GM12878 (cell line): ENCODE measurements around the gene AKT1S1. TPM values are rescaled to one million over a fixed set of nuclear protein-coding genes. Genes with fewer than 3 reads are reported as not detected.

Experiments
- BMI1 ChIP-seq: fragments of 450-650 bp; IDR thresholded peaks from 2 replicates; pipeline ENCODE4 v1.6.1; 2016; ENCODE audit warnings: mild to moderate bottlenecking, moderate library complexity, borderline replicate concordance
- EGR1 ChIP-seq, 2 experiments: IDR thresholded peaks; 1 replicate in 1 of 2; 2 replicates in 1 of 2; pipeline ENCODE4 v1.6.1; 2011 to 2012; ENCODE audit warnings: low read depth in 2 of 2, low read length in 2 of 2, borderline replicate concordance in 1 of 2, mild to moderate bottlenecking in 1 of 2, moderate library complexity in 1 of 2
- EZH2 ChIP-seq: IDR thresholded peaks from 2 replicates; pipeline ENCODE4 v1.6.1; 2012; ENCODE audit warnings: low read depth, mild to moderate bottlenecking, control low read depth, inconsistent platforms, low read length, borderline replicate concordance; ENCODE audit not compliant: control insufficient read depth
- FOS ChIP-seq: IDR thresholded peaks from 3 replicates; pipeline ENCODE4 v1.6.1; 2011; ENCODE audit warnings: borderline replicate concordance; ENCODE audit not compliant: insufficient read length; ENCODE audit errors: extremely low read depth
- POLR2A ChIP-seq: IDR thresholded peaks from 2 replicates; pipeline ENCODE4 v1.6.1; 2011; ENCODE audit warnings: low read depth, mild to moderate bottlenecking, low read length
- RELA ChIP-seq: fragments of 450-650 bp; IDR thresholded peaks from 2 replicates; pipeline ENCODE4 v1.8.0; 2014; ENCODE audit warnings: borderline replicate concordance; ENCODE audit not compliant: partially characterized antibody
- SMC3 ChIP-seq: IDR thresholded peaks from 2 replicates; pipeline ENCODE4 v1.6.1; 2011; ENCODE audit warnings: low read length, improper control_type of control experiment, borderline replicate concordance
- TBL1XR1 ChIP-seq: IDR thresholded peaks from 2 replicates; pipeline ENCODE4 v1.6.1; 2012; ENCODE audit warnings: low read depth, low read length, improper control_type of control experiment
- ZNF217 ChIP-seq: fragments of 450-650 bp; IDR thresholded peaks from 2 replicates; pipeline ENCODE4 v1.6.1; 2017; ENCODE audit warnings: antibody characterized with exemption, mild to moderate bottlenecking
- polyA plus RNA-seq, 11 experiments: library from polyadenylated mRNA; depleted of rRNA in 4 of 11; unstranded in 6 of 11; stranded (reverse) in 5 of 11; fragments of >200 nt; fragmentation: Nextera tagmentation in 4 of 11; fragmentation: Illumina TruSeq in 1 of 11; extraction: Ambion mirVana in 4 of 11; extraction: Trizol in 1 of 11; gene quantifications; 1 replicate in 1 of 11; 2 replicates in 10 of 11; pipeline versions ENCODE4 v1.2.1 to v1.2.3, GENCODE V29; 2011 to 2016; ENCODE audit warnings: inconsistent platforms in 2 of 11, missing spikeins in 2 of 11, low read depth in 1 of 11
- total RNA-seq, 4 experiments: library from RNA; depleted of rRNA in 3 of 4; stranded (reverse); fragments of >200 nt in 3 of 4; fragmentation: Illumina TruSeq in 1 of 4; extraction: Trizol in 1 of 4; gene quantifications; 2 replicates each; pipeline versions ENCODE4 v1.2.1 to v1.2.3, GENCODE V29; 2013 to 2021
- TF ChIP-seq, protein P1 (sequence below): fragments of 450-650 bp; IDR thresholded peaks from 2 replicates; pipeline ENCODE4 v1.6.1; 2017; ENCODE audit warnings: low read depth, mild to moderate bottlenecking, moderate library complexity
- TF ChIP-seq, protein P2 (sequence below): fragments of 450-650 bp; IDR thresholded peaks from 2 replicates; pipeline ENCODE4 v1.6.1; 2018; ENCODE audit warnings: borderline replicate concordance, mild to moderate bottlenecking; ENCODE audit not compliant: partially characterized antibody

Gene AKT1S1
- total and polyA plus RNA-seq, 10 of the 15 experiments (the other 5 are each of a cell fraction or from before 2014, with no cell fraction given) = 0.43 to 23.0 (median 12.3) TPM

DNA sequence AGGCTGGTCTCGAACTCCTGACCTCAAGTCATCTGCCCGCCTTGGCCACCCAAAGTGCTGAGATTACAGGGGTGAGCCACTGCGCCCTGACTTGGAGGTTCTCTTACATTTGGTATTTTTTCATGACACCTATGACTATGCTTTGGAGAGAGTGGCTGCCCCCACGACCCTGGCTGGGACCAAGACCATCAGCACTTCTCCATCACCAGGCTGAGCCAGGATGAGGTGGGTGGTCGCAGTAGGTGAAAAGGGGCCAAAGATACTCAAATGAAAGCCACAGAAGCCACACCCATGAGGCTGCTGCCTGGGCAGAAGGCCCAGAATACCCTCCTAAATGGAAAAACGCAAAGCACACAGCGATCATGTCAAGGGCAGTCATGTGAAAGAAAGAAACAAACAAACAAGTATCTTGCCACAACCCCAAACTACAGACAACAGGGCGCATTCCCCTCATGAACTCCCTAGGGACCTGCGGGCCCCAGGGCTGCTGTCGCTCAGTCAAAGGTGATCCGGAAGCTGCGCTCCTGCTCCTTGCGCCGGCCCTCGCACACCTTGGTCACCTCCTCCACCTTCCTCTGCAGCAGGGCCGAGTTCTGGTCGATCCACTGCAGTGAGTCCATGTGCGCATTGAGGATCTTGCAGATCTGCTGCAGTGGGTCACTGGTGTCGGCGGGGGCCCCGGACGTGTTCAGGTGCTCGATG lies 30.7 kb upstream of the AKT1S1 start (continued):
- TF ChIP-seq EZH2 = no peak
- TF ChIP-seq, protein P1, sequence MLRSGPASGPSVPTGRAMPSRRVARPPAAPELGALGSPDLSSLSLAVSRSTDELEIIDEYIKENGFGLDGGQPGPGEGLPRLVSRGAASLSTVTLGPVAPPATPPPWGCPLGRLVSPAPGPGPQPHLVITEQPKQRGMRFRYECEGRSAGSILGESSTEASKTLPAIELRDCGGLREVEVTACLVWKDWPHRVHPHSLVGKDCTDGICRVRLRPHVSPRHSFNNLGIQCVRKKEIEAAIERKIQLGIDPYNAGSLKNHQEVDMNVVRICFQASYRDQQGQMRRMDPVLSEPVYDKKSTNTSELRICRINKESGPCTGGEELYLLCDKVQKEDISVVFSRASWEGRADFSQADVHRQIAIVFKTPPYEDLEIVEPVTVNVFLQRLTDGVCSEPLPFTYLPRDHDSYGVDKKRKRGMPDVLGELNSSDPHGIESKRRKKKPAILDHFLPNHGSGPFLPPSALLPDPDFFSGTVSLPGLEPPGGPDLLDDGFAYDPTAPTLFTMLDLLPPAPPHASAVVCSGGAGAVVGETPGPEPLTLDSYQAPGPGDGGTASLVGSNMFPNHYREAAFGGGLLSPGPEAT = no peak
- TF ChIP-seq EGR1 (IDR thresholded peaks at IDR 0.05; ENCODE audit: borderline replicate concordance in 1 of 2, low read depth in 2 of 2, low read length in 2 of 2) = no peak
- TF ChIP-seq FOS = no peak
- no peak for TF ChIP-seq RELA
- 0 out of 2 replicates have a peak, but pooled peaks have one; percentile 18 for TF ChIP-seq ZNF217
- TF ChIP-seq SMC3 = no peak
- no peak for TF ChIP-seq BMI1
- TF ChIP-seq POLR2A = peak; percentile 62
- no peak for TF ChIP-seq TBL1XR1
- TF ChIP-seq, protein P2, sequence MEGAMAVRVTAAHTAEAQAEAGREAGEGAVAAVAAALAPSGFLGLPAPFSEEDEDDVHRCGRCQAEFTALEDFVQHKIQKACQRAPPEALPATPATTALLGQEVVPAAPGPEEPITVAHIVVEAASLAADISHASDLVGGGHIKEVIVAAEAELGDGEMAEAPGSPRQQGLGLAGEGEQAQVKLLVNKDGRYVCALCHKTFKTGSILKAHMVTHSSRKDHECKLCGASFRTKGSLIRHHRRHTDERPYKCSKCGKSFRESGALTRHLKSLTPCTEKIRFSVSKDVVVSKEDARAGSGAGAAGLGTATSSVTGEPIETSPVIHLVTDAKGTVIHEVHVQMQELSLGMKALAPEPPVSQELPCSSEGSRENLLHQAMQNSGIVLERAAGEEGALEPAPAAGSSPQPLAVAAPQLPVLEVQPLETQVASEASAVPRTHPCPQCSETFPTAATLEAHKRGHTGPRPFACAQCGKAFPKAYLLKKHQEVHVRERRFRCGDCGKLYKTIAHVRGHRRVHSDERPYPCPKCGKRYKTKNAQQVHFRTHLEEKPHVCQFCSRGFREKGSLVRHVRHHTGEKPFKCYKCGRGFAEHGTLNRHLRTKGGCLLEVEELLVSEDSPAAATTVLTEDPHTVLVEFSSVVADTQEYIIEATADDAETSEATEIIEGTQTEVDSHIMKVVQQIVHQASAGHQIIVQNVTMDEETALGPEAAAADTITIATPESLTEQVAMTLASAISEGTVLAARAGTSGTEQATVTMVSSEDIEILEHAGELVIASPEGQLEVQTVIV = no peak
